Astrocyte (in vitro differentiated cells and primary cell): ENCODE results near the gene ZNF276.

Source experiments
- CTCF ChIP-seq: IDR thresholded peaks from 2 replicates; pipeline ENCODE4 v1.5.1; 2011; ENCODE audit warnings: low read depth, mild to moderate bottlenecking, inconsistent platforms, low read length, moderate library complexity; ENCODE audit not compliant: insufficient read depth
- EZH2 ChIP-seq: IDR thresholded peaks from 2 replicates; pipeline ENCODE4 v1.6.1; 2012; ENCODE audit warnings: mild to moderate bottlenecking, low read length, inconsistent platforms; ENCODE audit not compliant: insufficient read depth

GRCh38 chr16:89706518-89707260, 14.6 kb upstream of the ZNF276 start:
- TF ChIP-seq CTCF (no peak), EZH2 (no peak)
